HCT116 (cell line): ENCODE measurements around the gene KLRF2.

Experiments
- ELF1 ChIP-seq: IDR thresholded peaks from 2 replicates; pipeline ENCODE4 v1.6.1; 2012; ENCODE audit warnings: low read depth, borderline replicate concordance
- EZH2 ChIP-seq: fragments of 200-600 bp; sonication (generic); IDR thresholded peaks from 2 replicates; pipeline ENCODE4 v1.6.1; 2017; ENCODE audit warnings: antibody characterized with exemption, mixed run types
- FOSL1 ChIP-seq: IDR thresholded peaks from 2 replicates; pipeline ENCODE4 v1.6.1; 2012; ENCODE audit warnings: low read depth
- POLR2A ChIP-seq: IDR thresholded peaks from 2 replicates; pipeline ENCODE4 v1.7.0; 2011; ENCODE audit warnings: borderline replicate concordance; ENCODE audit not compliant: insufficient read depth, insufficient read length; ENCODE audit errors: extremely low read depth
- REST ChIP-seq: IDR thresholded peaks from 2 replicates; pipeline ENCODE4 v1.6.1; 2012; ENCODE audit warnings: low read depth
- SP1 ChIP-seq: IDR thresholded peaks from 2 replicates; pipeline ENCODE4 v1.6.1; 2012; ENCODE audit warnings: low read depth
- ZBTB33 ChIP-seq: IDR thresholded peaks from 2 replicates; pipeline ENCODE4 v1.6.1; 2011; ENCODE audit warnings: mild to moderate bottlenecking, low read length, moderate library complexity; ENCODE audit not compliant: insufficient replicate concordance; ENCODE audit errors: extremely low read depth
- ZFX ChIP-seq: fragments of 450-650 bp; IDR thresholded peaks from 2 replicates; pipeline ENCODE4 v1.6.1; 2017

GRCh38 chr12:9868311-9868801, 12.9 kb upstream of the KLRF2 start:
- TF ChIP-seq EZH2 (no peak), SP1 (no peak), ZBTB33 (no peak), FOSL1 (no peak), ZFX (no peak), ELF1 (no peak), REST (no peak), POLR2A (no peak)
